NB4 (cell line): Measurements from ENCODE around the gene RFX6.

Source experiments
- CTCF ChIP-seq: IDR thresholded peaks from one replicate; pipeline ENCODE4 v1.5.1; 2012; ENCODE audit warnings: low read depth, low read length
- POLR2A ChIP-seq: IDR thresholded peaks from 2 replicates; pipeline ENCODE4 v1.6.1; 2011; ENCODE audit warnings: mild to moderate bottlenecking; ENCODE audit not compliant: insufficient read length; ENCODE audit errors: extremely low read depth

GRCh38 chr6:116949964-116950363 lies 72.9 kb downstream of the RFX6 start:
- TF ChIP-seq POLR2A (no peak), CTCF (no peak)
